Liver (tissue), 3 donors: Measurements from ENCODE around the gene CDK11A.

ENCODE experiments used
- EGR1 ChIP-seq, 2 donors: IDR thresholded peaks; 2 replicates each; pipeline ENCODE4 v1.6.1; 2016 to 2018; ENCODE audit warnings: antibody characterized with exemption in 2 of 2, low read depth in 2 of 2
- FOXA2 ChIP-seq: IDR thresholded peaks from 2 replicates; pipeline ENCODE4 v1.6.1; 2016; ENCODE audit warnings: antibody characterized with exemption
- GABPA ChIP-seq, 2 donors: IDR thresholded peaks in 1 of 2; conservative IDR thresholded peaks in 1 of 2; 2 replicates each; pipeline ENCODE4 v1.6.1; 2016; ENCODE audit warnings: antibody characterized with exemption in 2 of 2, mild to moderate bottlenecking in 1 of 2, moderate library complexity in 1 of 2
- HNF4A ChIP-seq, 2 donors: conservative IDR thresholded peaks; 2 replicates each; pipeline ENCODE4 v1.6.1; 2016; ENCODE audit warnings: antibody characterized with exemption in 2 of 2, mild to moderate bottlenecking in 2 of 2
- JUND ChIP-seq, 2 donors: IDR thresholded peaks; 2 replicates each; pipeline ENCODE4 v1.6.1; 2016; ENCODE audit warnings: antibody characterized with exemption in 2 of 2
- RAD21 ChIP-seq, 2 donors: IDR thresholded peaks; 2 replicates each; pipeline ENCODE4 v1.6.1; 2016; ENCODE audit warnings: antibody characterized with exemption in 2 of 2, mild to moderate bottlenecking in 2 of 2
- SP1 ChIP-seq: IDR thresholded peaks from 2 replicates; pipeline ENCODE4 v1.6.1; 2018; ENCODE audit warnings: antibody characterized with exemption, mild to moderate bottlenecking
- TAF1 ChIP-seq: conservative IDR thresholded peaks from 2 replicates; pipeline ENCODE4 v1.6.1; 2016; ENCODE audit warnings: antibody characterized with exemption, mild to moderate bottlenecking
- TF ChIP-seq, protein P1 (sequence below): fragments of 150-350 bp; IDR thresholded peaks from 2 replicates; pipeline ENCODE4 v1.5.1; 2017; ENCODE audit warnings: improper control_type of control experiment, low read depth, low read length; ENCODE audit not compliant: missing input control
- TF ChIP-seq, protein P2 (sequence below): IDR thresholded peaks from 2 replicates; pipeline ENCODE4 v1.6.1; 2016; ENCODE audit warnings: antibody characterized with exemption
- TF ChIP-seq, protein P3 (sequence below): IDR thresholded peaks from 2 replicates; pipeline ENCODE4 v1.6.1; 2016; ENCODE audit warnings: antibody characterized with exemption, mild to moderate bottlenecking
- TF ChIP-seq, protein P4 (sequence below): IDR thresholded peaks from 2 replicates; pipeline ENCODE4 v1.6.1; 2016; ENCODE audit warnings: antibody characterized with exemption
- donor health status: healthy.
- donor health status: healthy.

DNA sequence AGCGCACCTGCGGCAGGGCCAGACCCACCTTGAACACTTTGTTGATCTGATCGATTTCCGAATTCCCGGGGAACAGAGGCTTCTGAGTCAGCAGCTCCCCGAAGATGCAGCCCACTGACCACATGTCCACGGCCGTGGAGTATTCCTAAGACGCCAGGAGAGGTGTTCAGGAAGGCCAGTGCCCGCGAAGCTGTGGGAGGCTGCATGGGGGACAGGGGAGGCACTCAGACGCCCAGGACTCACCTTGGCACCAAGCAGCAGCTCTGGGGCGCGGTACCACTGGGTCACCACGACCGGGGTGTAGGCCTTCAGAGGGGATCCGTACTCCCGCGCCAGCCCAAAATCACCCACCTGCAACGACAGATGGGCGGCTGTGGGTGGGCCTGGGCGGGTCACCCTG, 20.4 kb downstream of the CDK11A start:
- TF ChIP-seq, protein P1, sequence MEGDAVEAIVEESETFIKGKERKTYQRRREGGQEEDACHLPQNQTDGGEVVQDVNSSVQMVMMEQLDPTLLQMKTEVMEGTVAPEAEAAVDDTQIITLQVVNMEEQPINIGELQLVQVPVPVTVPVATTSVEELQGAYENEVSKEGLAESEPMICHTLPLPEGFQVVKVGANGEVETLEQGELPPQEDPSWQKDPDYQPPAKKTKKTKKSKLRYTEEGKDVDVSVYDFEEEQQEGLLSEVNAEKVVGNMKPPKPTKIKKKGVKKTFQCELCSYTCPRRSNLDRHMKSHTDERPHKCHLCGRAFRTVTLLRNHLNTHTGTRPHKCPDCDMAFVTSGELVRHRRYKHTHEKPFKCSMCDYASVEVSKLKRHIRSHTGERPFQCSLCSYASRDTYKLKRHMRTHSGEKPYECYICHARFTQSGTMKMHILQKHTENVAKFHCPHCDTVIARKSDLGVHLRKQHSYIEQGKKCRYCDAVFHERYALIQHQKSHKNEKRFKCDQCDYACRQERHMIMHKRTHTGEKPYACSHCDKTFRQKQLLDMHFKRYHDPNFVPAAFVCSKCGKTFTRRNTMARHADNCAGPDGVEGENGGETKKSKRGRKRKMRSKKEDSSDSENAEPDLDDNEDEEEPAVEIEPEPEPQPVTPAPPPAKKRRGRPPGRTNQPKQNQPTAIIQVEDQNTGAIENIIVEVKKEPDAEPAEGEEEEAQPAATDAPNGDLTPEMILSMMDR = no peak
- TF ChIP-seq SP1 = no peak
- TF ChIP-seq JUND (IDR thresholded peaks at IDR 0.05) = no peak
- TF ChIP-seq, protein P2, sequence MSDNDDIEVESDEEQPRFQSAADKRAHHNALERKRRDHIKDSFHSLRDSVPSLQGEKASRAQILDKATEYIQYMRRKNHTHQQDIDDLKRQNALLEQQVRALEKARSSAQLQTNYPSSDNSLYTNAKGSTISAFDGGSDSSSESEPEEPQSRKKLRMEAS = no peak
- no peak for TF ChIP-seq EGR1 (IDR thresholded peaks at IDR 0.05; ENCODE audit: low read depth in 2 of 2)
- TF ChIP-seq RAD21 (IDR thresholded peaks at IDR 0.05) = no peak
- TF ChIP-seq TAF1 = no peak
- TF ChIP-seq, protein P3, sequence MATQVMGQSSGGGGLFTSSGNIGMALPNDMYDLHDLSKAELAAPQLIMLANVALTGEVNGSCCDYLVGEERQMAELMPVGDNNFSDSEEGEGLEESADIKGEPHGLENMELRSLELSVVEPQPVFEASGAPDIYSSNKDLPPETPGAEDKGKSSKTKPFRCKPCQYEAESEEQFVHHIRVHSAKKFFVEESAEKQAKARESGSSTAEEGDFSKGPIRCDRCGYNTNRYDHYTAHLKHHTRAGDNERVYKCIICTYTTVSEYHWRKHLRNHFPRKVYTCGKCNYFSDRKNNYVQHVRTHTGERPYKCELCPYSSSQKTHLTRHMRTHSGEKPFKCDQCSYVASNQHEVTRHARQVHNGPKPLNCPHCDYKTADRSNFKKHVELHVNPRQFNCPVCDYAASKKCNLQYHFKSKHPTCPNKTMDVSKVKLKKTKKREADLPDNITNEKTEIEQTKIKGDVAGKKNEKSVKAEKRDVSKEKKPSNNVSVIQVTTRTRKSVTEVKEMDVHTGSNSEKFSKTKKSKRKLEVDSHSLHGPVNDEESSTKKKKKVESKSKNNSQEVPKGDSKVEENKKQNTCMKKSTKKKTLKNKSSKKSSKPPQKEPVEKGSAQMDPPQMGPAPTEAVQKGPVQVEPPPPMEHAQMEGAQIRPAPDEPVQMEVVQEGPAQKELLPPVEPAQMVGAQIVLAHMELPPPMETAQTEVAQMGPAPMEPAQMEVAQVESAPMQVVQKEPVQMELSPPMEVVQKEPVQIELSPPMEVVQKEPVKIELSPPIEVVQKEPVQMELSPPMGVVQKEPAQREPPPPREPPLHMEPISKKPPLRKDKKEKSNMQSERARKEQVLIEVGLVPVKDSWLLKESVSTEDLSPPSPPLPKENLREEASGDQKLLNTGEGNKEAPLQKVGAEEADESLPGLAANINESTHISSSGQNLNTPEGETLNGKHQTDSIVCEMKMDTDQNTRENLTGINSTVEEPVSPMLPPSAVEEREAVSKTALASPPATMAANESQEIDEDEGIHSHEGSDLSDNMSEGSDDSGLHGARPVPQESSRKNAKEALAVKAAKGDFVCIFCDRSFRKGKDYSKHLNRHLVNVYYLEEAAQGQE = no peak
- TF ChIP-seq FOXA2 = no peak
- TF ChIP-seq, protein P4, sequence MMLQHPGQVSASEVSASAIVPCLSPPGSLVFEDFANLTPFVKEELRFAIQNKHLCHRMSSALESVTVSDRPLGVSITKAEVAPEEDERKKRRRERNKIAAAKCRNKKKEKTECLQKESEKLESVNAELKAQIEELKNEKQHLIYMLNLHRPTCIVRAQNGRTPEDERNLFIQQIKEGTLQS = no peak
- TF ChIP-seq HNF4A (conservative IDR thresholded peaks at IDR 0.05) = no peak
- no peak for TF ChIP-seq GABPA (IDR thresholded peaks at IDR 0.05 in 1 of 2, conservative IDR thresholded peaks at IDR 0.05 in 1 of 2)
